IPS DF 4.7 (cell line): Measurements from ENCODE around the gene TRIM67.
"Not testable (repeated sequence)": the region's sequence is repeated elsewhere in the genome, so short reads cannot be mapped to it uniquely, and the experiment has no call there.

Experiments
- DNase-seq: peaks from one replicate; pipeline ENCODE4 v3.0.0-alpha.2; 2013; ENCODE audit warnings: low spot score; ENCODE audit errors: extremely low read depth

TRIM67 gene

GRCh38 chr1:231157311-231157710 lies 4.5 kb upstream of the TRIM67 start:
- no peak for DNase-seq

GRCh38 chr1:231158141-231158540 lies 3.7 kb upstream of the TRIM67 start:
- DNase-seq = not testable (repeated sequence)

- no peak for DNase-seq
These were observed 2.5 kb upstream of the TRIM67 start for GRCh38 chr1:231159202-231159962.

DNA sequence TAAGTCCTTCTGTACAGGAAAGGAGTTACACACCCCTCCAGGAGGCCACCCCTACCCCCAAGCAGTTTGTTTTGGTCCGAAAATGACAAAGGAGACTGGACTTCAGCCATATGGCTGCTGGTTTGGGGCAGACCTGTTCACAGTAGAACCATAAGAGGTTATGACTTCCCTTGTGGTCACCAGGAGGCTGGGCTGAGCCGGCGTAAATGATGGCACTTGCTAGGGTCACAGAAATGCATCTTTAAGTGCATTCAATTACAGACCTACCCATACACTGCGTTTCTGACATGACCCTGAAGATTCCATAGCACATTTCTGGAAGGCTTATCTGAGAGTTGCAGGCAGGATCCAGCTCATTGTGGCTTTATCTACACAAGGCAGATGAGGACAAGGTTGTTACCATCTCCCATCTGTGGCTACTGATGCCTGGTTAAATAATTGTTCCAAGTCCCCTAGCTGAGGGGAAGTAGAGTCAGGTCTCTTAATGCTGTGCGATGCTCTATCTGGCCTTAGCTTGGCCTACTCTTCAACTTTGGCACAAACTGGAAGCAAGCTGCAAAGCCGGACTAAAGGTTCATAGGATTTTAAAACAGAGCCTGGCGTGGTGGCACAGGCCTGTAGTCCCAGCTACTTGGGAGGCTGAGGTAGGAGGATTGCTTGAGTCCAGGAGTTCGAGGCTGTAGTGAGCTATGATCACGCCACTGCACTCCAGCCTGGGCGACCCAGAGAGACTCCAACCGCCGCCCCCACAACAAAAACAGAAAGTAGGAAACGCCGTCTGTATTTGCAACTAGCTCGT lies 1.7 kb upstream of the TRIM67 start:
- no peak for DNase-seq

DNA sequence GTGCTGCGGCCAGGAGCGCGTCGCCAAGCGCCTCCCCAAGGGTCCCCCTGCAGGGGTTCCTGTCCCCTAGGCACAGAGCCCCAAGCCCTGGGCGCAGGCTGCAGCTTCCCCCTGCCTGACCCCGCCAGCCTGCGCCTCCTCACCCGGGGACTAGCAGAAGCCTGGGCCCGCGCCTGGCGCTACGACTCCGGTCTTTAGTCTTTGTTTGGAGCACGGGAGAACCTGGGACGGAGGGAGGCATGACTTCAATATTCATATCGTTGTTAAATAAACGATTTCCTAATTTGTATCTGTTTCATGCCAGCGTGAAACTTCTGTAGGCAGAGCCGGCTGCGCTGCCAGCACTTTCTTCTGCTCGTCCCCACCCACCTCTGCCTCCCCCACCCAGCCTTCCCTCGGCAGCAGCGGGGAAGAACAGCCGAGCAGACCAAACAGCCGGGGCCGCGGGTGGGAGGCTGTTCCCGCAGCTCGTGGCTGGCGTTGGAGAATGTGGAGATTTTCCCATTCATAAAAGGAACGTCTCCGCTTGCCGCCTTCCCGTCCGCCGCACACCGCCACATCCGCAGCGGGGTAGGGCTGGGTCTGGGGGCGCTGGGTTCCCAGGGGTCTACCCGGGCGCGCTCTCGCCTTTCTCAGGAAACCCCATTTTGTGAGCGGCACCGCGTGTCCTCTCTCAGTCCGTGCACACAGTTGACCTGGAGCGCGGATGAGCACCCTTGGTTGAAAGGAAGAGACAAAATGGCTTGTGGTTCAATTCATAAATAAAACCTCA lies 777 bp upstream of the TRIM67 start:
- DNase-seq = no peak

DNA sequence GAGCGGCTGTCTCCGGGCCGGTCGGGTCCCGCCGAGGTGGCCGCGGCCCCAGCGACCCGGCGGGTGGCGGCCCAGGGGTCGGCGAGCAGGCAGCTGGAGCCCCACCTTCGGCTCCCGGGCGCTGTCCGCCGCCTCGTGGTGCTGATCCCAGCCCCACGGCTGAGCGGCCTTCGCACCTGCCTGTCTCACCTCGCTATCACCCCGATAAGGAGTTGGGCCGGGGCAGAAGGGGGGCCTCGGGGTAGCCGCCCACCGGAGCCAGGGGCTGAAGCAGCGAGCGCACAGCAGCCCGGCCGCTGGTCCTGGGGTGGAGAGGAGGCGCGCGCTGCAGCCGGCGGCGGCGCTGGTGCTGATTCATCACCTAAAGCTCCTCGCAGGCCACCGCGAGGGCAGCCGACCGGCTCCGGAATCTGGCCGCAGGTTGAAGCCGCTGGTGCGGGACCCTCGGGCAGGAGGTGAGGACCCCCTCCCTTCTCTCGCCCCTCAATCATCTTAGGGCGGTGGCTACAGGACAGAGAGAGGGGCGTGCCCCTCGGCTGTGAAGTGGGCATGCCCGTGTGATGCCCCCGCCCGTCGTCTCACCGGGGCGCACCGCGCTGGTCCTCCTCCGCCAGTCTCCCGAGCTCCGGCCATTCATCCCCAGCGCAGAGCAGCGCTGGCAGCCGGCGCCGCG lies 575 bp downstream of the TRIM67 start:
- no peak for DNase-seq

- DNase-seq = no peak
These were observed 1.3 kb downstream of the TRIM67 start for GRCh38 chr1:231162970-231163829.

GRCh38 chr1:231163830-231164427 lies 2.1 kb downstream of the TRIM67 start:
- no peak for DNase-seq

GRCh38 chr1:231165371-231165770 lies 3.5 kb downstream of the TRIM67 start:
- DNase-seq = no peak

- no peak for DNase-seq
These were observed 4.5 kb downstream of the TRIM67 start for GRCh38 chr1:231166398-231166797.

- no peak for DNase-seq
These were observed 9.0 kb downstream of the TRIM67 start for GRCh38 chr1:231170875-231171274.

DNA sequence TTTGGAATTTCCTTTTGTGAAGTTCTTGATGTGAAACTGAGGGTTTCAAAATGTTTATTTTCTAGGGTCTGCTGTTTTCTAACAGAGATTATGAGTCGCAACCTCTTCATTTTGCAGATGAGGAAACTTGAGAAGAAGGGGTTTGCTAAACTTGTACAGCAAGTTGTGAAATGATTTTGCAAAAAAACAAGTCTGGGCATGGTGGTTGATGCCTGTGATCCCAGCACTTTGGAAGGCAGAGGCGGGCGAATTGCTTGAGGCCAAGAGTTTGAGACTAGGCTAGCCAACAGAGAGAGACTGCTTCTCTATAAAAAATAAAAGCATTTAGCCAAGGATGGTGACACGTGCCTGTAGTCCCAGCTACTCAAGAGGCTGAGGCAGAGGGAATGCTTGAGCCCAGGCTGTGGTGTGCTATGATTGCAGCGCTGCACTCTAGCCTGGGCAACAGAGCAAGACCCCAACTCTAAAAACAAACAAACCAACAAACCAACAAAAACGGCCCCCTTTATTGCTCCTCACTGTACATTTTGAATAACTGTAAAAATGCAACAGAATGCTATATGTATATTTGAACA lies 9.9 kb downstream of the TRIM67 start:
- no peak for DNase-seq

- DNase-seq = no peak
These were observed 10.6 kb downstream of the TRIM67 start for GRCh38 chr1:231172411-231172810.

DNA sequence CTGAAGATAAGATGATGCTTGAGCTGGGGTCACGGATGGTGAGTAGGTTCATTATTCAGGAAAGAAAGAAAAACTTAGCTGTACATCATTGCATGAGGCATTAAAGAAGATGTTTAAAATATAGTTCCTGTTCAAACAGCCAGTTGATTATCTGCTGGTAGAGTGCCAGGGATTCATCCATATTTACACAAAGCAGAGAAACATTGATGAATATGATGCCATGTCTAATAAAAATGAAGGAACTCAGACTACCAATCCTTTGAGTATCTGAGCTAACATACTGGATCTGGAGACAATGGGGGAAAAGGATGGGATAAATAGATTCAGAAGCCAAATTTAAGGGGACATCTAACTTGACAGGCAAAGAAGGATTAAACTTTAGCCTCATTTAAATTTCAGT lies 14.6 kb downstream of the TRIM67 start:
- DNase-seq = no peak

DNA sequence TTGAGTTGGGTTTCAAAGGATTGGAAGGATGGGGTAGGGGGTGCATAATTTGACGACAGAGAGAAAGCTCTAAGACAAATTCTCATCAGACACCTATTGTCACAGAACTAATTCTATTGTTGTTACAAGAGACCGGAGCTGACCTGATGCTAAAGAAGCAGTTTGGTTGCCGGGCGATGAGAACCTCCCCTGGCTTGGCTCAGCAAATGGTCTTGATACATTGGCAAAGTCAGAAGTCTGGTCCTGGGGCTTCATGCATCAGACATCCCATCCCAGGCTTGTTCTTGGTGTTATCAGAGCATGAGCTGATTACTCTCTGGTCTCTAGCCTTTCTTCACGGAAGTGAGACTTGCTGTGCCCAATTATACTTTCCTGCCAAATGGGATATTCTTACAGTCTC lies 15.4 kb downstream of the TRIM67 start:
- no peak for DNase-seq

DNA sequence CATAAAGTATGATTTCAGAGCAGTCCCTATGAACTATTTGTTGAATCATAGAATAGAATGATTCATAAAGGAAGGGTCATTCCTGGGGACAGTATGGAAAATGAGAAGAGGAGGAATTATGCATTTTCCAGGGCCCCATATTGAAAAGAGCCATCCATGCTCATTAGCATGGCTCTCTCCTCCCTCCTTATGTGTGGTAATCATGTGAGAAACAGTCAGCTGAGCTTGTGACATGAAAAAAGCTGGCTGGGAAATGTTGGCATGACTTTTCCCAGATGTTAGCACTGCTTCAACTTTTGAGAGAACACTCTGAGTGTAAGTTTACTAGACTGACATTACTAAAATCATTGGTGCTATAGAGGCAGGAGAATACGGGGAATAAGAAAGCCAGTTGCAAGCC lies 16.1 kb downstream of the TRIM67 start:
- no peak for DNase-seq

DNA sequence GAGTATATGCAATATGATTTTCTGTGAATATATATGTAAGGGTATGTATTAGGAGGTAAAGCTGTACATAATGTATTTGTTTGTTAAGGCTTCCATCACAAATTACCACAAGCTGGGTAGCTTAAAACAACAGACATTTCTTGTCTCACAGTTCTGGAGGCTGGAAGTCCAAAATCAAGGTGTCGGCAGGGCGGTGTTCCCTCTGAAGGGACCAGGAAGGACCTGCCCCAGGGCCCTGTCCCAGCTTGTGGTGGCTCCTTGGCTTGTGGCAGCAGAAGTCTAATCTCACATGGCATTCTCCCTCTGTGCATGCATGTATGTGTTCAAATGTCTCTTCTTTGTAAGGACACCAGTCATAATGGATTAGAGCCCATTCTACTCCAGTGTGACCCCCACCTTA lies 17.1 kb downstream of the TRIM67 start:
- DNase-seq = no peak

GRCh38 chr1:231180034-231180433 lies 18.2 kb downstream of the TRIM67 start:
- DNase-seq = no peak

- DNase-seq = no peak
These were observed 19.4 kb downstream of the TRIM67 start for GRCh38 chr1:231181271-231181670.

- DNase-seq = no peak
These were observed 20.5 kb downstream of the TRIM67 start for GRCh38 chr1:231182317-231182716.
